Femur (tissue), 1 donor: Measurements from ENCODE around the gene GARNL3.

ENCODE experiments used
- DNase-seq: peaks from one replicate; pipeline ENCODE4 v3.0.0-alpha.2; 2017

Gene GARNL3

DNA sequence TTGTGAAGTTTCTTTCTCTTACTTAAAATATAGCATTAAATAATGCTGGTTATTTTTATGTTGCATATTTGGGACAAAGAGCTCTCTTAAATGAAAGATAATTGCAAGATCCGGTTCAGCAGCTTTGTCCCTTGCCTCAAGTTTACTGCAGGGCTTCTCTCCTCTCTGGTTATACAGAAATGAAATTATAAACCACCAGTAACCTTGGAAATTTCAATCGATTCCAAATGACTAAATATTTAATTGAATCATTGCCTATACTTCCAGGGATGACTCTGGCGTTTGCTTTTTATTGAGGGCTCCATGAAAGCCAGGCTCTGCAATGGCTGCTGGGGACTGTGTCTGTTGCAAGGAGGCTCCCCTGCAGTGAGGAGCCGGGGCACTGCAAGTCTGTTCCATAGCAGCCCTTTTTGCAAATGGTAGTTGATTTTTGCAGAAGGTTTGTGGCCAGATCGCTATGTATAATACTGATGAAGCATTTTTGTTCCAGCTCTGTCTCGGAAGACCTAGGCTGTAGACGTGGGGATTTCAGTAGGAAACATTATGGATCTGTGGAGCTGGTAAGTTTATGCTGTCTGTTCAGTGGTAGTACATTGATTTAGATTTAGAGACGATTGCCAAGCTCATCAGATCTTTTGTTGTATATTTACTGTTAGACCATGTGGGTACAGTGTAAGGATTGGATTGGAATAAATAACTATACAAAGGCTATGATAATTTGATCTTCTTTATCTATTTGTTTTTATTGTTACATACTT is at the start of gene GARNL3:
GARNL3 (plus strand) TSS at position 313 of the 758 bp plus-strand sequence; CDS start at position 417, 104 bp downstream.
- DNase-seq: no peak

DNA sequence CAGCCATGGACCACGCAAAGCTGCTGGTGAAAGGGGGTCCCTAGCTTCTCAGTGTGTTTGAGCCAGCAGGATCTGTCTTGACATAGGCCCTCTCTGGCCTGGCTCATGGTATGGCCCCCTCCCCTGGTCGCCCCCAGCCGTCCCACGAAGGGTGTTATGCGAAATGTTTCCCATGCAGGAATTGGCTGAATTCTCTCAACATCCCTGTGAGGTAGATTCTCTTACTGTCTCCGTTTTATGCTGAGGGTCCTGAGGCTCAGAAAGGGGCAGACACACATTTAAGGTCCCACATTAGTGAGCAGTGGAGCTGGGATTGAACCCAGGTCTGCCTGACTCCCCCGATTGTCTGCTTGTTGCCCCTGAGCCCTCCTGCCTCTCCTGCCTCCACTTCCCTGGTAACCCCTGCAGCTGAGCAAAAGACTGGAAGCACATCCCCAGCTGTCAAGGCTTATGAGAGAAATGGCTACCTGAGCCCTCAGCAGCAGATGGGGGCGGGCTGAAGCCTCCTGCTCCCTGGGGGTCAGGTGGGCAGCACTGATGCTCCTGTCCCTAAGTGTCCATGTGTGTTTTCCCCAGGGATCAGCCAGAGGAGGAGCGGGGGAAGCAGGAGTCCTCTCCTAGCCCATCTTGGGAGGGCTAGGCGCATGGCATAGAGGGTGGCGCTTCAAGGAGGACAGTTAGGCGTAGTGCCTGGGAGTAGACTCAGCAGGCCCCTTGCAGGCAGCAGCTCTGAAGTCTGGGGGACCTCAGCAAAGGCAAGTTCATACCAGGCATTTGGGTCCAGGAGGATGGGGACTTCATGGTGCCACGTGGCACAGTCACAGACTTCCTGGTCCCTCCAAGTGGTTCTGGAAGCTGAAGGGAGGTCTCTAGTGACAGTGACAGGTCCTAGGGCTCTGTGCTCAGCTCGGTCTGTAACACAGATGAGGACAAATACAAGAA is 49.0 kb upstream of the GARNL3 start:
- no peak for DNase-seq

DNA sequence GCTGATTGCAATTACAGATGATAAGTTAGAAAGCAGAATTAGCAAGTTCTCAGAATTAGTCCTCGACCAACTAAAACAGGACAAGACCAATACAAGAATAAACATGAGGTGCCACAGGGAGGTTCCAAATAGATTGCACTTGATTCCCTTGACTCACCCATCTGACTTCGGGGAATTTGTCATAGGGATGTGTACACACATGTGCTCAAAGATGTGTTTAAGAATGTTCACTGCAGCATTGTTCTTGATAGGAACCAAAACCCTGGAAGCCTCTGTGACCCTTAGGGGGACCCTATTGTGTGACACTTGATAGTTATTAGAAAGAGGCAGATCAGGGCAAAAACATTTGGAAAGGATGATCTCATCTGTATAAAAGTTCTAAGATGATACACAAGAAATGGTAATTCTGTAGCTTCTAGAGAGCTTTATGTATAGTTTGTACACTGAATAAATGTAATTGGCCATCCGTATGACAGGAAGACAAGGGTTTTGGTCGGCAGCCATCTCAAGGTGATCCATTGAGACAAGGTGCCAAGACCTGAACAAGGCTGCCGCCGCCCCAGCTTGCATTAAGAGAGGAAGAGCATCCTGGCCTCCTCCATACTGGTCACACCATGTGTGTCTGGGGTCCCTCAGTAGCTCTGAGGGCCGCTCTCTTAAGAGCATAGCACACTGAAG is 48.2 kb upstream of the GARNL3 start:
- DNase-seq: no peak

DNA sequence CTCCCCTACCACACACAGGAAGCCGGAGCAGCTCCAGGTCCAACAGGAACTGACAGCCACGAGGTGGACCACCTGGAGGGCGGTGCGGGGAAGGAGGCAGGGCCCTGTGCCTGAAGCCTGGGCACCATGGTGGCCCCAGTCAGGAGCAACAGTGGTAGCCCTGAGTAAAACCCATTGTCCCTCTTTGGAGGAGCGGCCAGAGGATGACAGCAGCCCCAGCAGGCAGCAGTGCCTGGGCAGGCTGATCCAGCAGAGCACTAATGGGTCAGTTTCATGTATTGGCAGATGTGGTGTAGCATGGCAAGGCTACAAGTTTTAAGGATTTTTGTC is 47.7 kb upstream of the GARNL3 start:
- no peak for DNase-seq

DNA sequence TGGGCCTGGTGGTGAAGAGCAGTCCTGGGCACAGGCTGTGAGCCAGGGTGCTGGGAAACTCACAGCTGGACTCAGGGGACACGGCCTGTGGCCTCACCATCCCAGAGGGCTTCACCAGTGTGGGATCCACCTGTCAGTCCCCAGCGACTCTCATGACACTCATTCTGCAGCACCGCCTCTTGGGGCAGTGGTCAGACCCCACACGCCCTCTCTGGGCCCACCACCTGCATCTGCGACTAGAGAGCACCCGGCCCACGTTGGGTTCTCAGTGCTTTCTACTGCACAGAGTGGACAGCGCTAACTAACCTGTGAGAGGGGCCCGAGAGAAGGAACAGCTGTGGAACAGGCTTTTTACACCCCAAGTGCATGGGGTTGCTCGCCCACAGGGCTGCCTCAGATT is 45.8 kb upstream of the GARNL3 start:
- no peak for DNase-seq

GRCh38 chr9:127219520-127219919 is 45.1 kb upstream of the GARNL3 start:
- DNase-seq: no peak

DNA sequence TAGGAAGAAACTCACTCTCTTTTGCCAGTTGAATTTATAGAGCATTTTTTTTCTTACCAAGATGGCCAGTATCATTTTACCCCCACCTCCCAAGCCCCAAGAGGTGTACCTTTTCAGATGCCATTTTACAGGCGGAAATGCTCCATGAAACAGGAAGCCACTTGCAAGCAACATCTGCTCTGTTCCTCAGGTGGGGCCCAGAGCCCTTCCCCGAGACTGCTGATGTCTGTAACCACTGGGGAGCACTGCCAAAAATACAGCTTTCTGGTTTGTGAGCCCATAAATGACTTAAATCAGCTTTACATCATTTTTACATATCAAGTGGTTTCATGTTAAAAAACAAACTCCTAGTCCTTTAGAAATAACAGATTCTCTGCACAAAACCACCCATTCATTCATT is 42.9 kb upstream of the GARNL3 start:
- DNase-seq: no peak

GRCh38 chr9:127222388-127223095 is 42.0 kb upstream of the GARNL3 start:
- DNase-seq: no peak

DNA sequence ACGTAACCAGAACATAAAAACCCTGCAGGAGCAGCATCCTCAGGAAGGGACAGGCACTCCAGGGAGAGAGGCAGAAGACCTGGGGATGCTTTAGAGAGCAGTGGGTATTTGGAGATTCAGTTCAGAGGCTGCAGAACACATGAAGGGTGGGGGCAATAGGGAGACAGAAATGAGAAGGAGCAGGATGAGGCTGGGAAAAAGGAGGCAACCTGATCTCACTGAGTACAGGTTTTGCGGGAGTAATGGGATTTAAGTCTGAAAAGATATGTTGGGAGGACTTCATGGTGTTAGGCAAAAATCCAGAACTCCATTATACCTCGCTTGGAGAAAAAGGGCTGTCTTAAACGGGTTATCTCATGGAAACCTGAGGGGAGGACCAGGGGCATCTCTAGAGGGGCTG is 41.3 kb upstream of the GARNL3 start:
- no peak for DNase-seq

DNA sequence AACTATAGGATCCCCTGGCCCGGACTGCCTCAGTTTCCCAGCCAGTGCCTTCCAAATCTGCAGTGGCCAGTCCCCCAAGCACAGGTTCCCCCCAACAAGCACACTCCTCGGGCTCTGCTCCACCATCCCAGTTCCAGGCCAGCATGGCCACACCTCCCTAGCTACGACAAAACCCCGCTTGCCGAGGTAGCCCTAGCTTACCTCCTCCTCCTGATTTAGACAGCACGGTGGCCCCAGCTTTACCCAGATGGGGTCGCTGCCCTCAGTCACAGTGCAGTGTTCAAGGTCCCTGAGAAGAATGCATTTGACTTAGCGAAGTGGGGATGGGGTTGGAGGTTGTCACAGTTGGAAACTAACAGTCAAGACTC is 40.8 kb upstream of the GARNL3 start:
- DNase-seq: no peak

GRCh38 chr9:127224178-127224882 is 40.2 kb upstream of the GARNL3 start:
- peak; percentile 94 for DNase-seq

GRCh38 chr9:127224883-127225739 is 39.5 kb upstream of the GARNL3 start:
- DNase-seq: peak; percentile 99

DNA sequence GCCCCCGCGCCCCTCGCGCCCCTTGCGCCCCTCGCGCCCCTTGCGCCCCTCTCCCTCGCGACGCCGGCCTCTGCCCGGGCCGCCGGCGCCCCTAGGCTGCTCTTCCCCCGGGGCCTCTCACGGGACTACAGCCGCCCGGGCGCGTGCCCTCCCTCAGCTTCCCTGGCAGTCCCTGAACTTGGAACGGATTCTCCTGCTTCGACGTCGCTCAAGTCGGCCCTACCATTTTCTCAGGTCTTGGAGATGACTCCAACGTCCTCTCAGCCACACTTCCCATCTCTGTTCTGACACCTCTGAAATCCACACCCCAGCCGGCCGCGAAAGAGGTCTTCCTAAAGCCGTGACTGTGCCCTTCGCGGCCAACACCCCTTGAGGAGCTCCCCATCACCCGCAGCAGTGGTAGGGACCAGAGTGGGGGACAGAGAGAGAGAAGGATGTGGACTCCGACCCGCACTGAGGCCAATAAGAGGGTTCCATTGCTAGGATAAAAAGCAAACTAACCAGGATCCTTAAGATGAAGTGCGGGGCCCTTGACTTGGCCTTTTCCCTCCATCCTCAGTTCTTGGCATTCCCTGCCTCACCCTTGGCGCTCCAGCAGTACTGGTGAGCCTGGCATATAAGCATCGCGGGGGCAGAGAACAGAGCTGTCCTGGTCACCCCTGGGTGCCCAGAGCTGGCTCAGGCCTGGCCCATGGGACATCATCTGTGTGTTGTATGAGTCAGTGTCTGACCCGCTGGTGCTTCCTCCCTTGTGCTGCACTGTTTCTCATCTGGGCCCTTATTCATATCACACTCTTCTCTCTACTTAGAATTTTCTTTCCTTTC is 38.6 kb upstream of the GARNL3 start:
- DNase-seq: no peak

DNA sequence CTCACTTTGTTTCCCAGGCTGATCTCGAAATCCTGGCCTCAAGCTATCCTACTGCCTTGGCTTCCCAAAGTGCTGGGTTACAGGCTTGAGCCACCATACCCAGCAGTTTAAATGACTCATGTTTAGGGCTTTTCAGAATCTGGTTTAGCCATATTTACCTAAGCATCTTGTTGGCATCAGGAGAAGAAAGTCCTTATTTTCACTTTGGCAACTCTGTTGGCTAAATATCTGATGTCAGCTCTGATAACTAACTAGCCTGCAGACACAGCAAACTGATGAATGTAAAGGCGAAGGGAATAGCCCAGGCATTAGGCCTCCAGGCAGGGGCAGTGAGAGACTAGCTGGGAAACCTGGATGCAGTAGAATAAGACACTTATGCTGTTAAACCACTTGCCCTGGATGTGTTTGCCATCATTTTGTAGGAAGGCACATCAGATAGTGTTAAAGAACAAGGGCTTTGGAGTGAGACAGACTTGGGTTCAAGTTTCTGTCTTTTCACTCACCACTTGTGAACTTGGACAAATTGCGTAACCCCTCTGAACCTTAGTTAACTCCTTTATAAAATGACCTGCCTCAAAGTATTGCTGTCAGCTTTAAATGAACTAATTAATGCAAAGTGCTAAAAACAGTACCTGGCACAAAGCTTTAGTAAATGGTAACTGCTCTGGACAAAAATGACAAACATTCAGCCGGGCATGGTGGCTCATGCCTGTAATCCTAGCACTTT is 34.7 kb upstream of the GARNL3 start:
- no peak for DNase-seq

- peak; percentile 1 for DNase-seq
Observed at GRCh38 chr9:127231666-127232065, 32.9 kb upstream of the GARNL3 start.

DNA sequence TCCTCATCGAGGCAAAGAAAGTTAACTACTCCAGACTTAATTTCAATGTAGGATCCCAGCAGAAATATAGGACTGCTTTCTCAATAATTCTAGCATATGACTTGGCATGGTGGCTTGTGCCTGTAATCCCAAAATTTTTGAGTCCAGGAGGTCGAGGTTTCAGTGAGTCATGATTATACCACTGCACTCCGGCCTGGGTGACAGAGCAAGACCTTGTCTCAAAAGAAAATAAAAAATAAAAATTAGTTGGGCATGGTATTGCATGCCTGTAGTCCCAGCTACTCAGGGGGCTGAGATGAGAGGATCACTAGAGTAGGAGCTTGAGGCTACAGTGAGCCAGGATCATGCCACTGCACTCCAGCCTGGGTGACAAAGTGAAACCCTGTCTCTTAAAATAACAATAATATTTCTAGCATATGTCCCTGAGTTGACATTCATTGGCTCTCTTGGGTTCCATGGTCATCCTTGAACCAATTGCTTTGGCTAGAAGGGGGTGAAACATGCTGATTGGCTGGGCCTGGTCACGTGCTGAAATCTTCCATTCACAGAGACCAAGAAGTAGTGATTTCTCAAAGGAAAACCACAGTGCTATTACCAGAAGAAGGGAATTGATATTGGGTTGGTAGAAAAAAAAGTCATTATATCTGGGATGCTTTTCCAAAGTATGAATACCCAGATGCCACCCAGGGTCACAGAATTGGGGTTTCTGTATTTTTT is 31.6 kb upstream of the GARNL3 start:
- no peak for DNase-seq

DNA sequence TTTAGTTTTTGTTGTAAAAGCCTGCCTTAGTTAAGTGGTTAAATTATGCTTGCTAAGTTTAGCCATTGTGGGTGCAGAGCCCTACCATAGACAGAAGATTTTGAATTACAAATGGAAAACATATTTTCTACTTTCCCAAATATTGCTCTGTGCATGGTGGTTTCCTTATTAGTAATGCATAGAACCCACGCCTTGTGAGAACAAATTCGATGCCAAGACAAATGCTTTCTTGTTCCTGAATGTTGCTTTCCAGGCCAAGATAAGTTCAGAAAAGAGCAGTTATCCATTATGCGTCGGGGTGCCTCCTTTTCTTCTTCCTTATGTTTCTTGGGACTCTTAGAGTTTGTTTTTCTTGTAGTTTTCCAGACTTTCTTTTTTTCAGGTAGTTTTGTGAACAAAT is 31.0 kb upstream of the GARNL3 start:
- DNase-seq: no peak

DNA sequence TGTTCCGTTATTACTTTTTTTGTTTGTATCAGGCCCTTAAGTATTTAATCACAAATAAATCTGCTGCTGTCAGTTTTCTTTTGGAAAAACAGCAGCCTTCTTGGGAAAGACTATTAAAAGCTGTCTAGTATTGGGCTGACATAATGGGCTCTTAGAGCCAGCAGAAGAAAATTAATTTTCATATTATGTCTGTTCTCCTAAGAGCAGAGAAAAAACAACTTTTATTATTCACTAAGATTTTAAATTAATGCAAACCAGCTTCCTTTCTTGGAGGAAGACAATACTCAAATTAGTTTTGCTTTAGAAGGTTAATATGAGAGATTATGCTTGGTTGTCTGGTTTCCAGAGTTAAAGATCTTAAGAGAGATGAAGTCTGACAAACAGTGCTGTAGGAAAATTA is 30.6 kb upstream of the GARNL3 start:
- DNase-seq: no peak

DNA sequence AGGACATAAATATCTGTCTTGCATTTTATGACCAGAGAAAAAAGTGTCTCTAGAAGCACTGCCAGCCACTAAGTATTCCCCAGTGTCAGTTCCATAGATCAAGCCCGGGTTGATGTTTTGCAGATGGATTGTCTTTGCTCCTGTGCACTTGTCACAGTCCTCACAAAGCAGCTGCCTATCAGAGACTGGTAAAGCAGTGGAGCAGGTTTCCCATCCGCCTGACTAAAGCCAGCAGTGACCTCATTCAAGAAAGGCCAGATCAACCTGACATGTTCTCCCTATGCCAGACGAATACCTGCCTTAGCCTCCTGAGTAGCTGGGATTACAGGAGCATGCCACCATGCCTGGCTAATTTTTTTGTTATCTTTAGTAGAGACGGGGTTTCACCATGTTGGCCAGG is 26.8 kb upstream of the GARNL3 start:
- no peak for DNase-seq
